ENCODE measurements around the gene NUP37. TPM values are rescaled to one million over a fixed set of nuclear protein-coding genes. Genes with fewer than 3 reads are reported as not detected.
A peak's percentile ranks its signal among the peaks of the same experiment; 100 is the strongest.
"Not testable (repeated sequence)": the region's sequence is repeated elsewhere in the genome, so short reads cannot be mapped to it uniquely, and the experiment has no call there.

Gene NUP37, protein sequence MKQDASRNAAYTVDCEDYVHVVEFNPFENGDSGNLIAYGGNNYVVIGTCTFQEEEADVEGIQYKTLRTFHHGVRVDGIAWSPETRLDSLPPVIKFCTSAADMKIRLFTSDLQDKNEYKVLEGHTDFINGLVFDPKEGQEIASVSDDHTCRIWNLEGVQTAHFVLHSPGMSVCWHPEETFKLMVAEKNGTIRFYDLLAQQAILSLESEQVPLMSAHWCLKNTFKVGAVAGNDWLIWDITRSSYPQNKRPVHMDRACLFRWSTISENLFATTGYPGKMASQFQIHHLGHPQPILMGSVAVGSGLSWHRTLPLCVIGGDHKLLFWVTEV
- total RNA-seq (10 to 100 TPM in 1 of 6 donors, 1 to 10 TPM in 5; 5.5 to 11.9 (median 8.1) TPM), polyA plus RNA-seq (1 to 10 TPM; 4.9 to 7.8 TPM)

GRCh38 chr12:102119674-102120563 lies at the start of gene NUP37, which contains the start of gene PARPBP:
Gene NUP37 (minus strand): TSS chr12:102120114. CDS start chr12:102118518, 1,596 bp downstream.
Gene PARPBP (plus strand): TSS chr12:102120183. CDS start chr12:102123889, 3,706 bp downstream.
- DNase-seq (peak; percentile 82 to 94 (median 86)), FAIRE-seq (no peak), ATAC-seq (peak; percentile 100)
- Histone ChIP-seq H3K4me1 (peaks cover 0 to 6% (median 5%) of the 10 kb centered on the region in 3 donors), H3K36me3 (no peaks in the 10 kb centered on the region), H3K27ac (peak within 1 kb of the TSS in 3 of 4 donors; percentile 45 to 66 (median 61)), H3K4me3 (peak within 1 kb of the TSS; percentile 80 to 87 (median 86)), H3K27me3 (no peaks in the 10 kb centered on the region), H3K9me3 (no peaks in the 10 kb centered on the region)
- intact Hi-C loops (cut with DNase I), result no loop called here
- 0% methylated on average over 59 to 62 of the region's 62 CpGs for WGBS, 2 donors
- TF ChIP-seq, protein P1, sequence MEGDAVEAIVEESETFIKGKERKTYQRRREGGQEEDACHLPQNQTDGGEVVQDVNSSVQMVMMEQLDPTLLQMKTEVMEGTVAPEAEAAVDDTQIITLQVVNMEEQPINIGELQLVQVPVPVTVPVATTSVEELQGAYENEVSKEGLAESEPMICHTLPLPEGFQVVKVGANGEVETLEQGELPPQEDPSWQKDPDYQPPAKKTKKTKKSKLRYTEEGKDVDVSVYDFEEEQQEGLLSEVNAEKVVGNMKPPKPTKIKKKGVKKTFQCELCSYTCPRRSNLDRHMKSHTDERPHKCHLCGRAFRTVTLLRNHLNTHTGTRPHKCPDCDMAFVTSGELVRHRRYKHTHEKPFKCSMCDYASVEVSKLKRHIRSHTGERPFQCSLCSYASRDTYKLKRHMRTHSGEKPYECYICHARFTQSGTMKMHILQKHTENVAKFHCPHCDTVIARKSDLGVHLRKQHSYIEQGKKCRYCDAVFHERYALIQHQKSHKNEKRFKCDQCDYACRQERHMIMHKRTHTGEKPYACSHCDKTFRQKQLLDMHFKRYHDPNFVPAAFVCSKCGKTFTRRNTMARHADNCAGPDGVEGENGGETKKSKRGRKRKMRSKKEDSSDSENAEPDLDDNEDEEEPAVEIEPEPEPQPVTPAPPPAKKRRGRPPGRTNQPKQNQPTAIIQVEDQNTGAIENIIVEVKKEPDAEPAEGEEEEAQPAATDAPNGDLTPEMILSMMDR (IDR thresholded peaks at IDR 0.05), result no peak

DNA sequence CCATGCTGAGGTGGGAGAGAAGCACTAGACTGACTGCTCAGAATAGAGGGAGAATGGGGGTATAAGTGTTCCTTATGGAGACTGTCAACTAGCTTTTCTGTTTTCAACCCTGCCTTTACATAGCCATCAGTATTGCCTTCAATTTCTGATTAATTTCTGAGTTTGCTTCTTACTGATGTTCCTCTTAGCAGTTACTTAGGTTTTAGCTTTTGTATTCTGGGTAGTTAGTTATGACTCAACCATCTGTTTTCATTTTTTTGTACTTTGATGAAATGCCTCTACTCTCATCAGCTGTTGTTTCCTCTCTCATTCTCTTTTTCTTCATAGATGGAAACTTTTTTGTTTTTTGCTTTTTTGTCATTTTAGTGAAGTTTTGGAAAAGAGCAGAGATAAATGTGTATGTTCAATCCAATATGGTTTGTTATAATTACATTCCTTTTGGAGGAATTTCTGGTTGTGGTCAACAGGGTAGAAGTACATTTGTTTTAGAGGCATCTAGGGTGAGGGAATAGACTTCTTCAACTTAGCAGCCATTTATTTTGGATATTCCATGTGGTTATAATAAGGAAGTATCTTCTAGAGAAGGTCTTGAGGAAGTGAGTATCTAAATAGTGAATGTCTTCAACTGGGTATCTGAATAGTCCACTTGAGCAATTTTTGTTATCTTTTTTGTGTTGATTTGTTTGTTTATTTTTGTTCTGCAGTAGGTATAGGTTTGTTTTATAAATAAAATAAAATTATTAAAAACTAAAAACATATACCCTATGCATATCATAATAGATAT lies 48.1 kb upstream of the NUP37 start:
- Histone ChIP-seq H3K36me3 (no peaks in the 10 kb centered on the region), H3K4me1 (no peaks in the 10 kb centered on the region), H3K27me3 (no peaks in the 10 kb centered on the region), H3K27ac (no peak overlapping the region), H3K4me3 (no peak overlapping the region), H3K9me3 (no peaks in the 10 kb centered on the region)
- TF ChIP-seq, protein P1 (IDR thresholded peaks at IDR 0.05), result no peak
- DNase-seq (no peak), FAIRE-seq (no peak), ATAC-seq (no peak)
- intact Hi-C loops (cut with DNase I), result loop anchor here in 1 of 3 donors (10.0 kb wide), 1 partner anchor 317 kb away; the partner anchor contains the start of gene IGF1

- Histone ChIP-seq H3K4me1 (no peaks in the 10 kb centered on the region), H3K27me3 (no peaks in the 10 kb centered on the region), H3K36me3 (no peaks in the 10 kb centered on the region), H3K4me3 (no peak overlapping the region), H3K9me3 (no peaks in the 10 kb centered on the region), H3K27ac (no peak overlapping the region)
- TF ChIP-seq, protein P1 (IDR thresholded peaks at IDR 0.05), result no peak
- DNase-seq (no peak), ATAC-seq (no peak), FAIRE-seq (no peak)
- 87 to 96% methylated on average over 1 of the region's 1 CpG for WGBS, 2 donors
- intact Hi-C loops (cut with DNase I), result loop anchor here in 1 of 3 donors (10.0 kb wide), 1 partner anchor 321 kb away; the partner anchor contains the start of gene IGF1
Observed at GRCh38 chr12:102163383-102163782, 43.5 kb upstream of the NUP37 start.

GRCh38 chr12:102155206-102155605 lies 35.3 kb upstream of the NUP37 start:
- H3K4me1 ChIP-seq; H3K27me3 ChIP-seq; ATAC-seq; DNase-seq; H3K36me3 ChIP-seq; intact Hi-C loops (cut with DNase I); FAIRE-seq; H3K27ac ChIP-seq; H3K4me3 ChIP-seq; H3K9me3 ChIP-seq: not testable (repeated sequence)
- WGBS, 2 donors, result 98 to 100% methylated on average over 3 of the region's 3 CpGs

GRCh38 chr12:102147062-102147587 lies 27.2 kb upstream of the NUP37 start:
- 97 to 98% methylated on average over 3 to 4 of the region's 4 CpGs for WGBS, 2 donors
- FAIRE-seq; intact Hi-C loops (cut with DNase I); DNase-seq; H3K27me3 ChIP-seq; H3K36me3 ChIP-seq; ATAC-seq; H3K4me3 ChIP-seq; H3K27ac ChIP-seq; H3K4me1 ChIP-seq; H3K9me3 ChIP-seq: not testable (repeated sequence)
